NCI-H526 (cell line): Measurements from ENCODE around the gene IGSF21.
A peak's percentile ranks its signal among the peaks of the same experiment; 100 is the strongest.

Source experiments
- DNase-seq, 2 experiments: peaks; one replicate each; lab custom pipeline; 2025; lab: John Stamatoyannopoulos, UW

The IGSF21 gene

DNA sequence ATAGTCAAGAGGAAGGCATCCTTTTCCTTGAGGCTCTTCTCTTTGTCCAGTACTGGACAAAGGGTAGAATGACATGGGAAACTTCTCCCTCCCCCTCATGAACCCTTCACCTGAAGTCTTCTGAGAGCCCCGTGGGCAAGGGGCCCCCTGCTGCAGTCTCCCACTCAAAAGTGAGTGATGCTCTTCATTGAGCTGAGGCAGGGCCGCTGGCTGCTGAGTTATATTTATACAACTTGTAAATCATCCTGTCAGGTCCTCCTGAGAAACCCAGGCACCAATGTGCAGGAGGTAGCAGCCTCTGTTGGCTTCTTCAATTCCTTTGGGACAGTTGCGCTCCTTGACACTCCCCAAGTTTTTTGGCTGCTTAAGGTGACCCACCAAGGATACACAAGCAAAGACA is 150.2 kb downstream of the IGSF21 start:
- no peak for DNase-seq

DNA sequence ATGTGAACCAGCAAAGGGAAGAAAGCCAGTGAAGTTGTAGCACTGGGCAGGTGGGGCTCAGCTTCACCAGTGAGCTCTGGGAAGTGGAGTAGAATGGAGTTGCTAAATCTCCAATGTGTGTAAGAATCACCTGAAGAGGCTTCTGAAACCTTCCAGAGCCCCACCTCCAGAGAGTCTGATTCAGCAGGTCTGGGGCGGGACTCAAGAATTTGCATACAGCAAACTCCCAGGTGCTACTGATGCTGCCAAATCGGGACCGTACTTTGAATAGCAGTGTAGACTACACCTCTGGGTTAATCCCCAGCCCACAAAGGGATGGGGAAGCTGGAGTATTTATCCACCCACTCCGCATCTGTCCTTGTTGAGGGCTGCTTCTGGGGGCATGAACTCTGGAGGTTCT is 154.3 kb downstream of the IGSF21 start:
- DNase-seq = peak; percentile 73 to 88

DNA sequence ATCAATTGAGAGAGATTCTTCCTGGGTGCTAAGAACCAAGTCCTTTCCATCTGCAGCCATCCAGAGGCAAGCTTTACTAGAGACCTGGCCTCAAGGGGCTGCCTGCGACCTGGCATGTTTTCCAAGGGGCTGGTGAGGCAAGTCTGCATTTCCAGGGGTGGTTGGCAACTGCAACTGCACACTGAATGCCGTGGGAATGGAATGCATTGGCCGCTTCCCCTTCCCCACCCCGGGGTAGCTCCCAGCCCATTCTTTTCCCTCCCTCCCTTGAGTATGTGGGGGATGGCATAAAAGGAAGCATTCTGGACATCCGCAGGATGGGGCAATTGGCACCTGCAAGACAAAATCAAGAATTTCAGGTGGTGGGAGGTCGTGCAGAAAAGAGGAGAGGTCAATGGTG is 155.1 kb downstream of the IGSF21 start:
- no peak for DNase-seq

DNA sequence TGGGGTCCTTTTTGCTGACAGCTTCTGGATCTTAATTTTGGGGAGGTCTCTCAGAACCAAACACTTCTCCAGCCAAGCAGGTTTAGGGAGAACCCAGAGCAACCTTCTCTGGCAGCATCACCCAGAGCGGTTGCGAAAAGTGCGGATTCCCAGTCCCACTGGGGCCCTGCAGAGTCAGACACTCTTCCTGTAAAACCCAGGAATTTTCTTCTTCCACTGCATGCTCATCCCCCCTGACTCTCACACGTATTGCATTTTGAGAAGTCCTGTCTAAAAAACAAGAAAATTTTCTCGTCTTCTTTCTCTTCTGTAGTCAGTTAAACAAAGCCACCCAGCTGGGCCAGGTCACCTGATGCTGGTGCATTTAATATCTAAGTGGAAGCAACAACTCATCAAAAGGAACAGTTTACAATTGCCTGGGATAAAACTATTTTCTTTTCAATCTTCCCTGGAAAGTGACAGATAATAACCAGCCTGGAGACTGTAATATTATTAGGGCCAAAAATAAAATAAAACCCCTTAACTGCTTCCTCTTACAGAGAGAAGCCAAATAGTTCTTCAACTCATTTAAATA is 156.0 kb downstream of the IGSF21 start:
- no peak for DNase-seq

DNA sequence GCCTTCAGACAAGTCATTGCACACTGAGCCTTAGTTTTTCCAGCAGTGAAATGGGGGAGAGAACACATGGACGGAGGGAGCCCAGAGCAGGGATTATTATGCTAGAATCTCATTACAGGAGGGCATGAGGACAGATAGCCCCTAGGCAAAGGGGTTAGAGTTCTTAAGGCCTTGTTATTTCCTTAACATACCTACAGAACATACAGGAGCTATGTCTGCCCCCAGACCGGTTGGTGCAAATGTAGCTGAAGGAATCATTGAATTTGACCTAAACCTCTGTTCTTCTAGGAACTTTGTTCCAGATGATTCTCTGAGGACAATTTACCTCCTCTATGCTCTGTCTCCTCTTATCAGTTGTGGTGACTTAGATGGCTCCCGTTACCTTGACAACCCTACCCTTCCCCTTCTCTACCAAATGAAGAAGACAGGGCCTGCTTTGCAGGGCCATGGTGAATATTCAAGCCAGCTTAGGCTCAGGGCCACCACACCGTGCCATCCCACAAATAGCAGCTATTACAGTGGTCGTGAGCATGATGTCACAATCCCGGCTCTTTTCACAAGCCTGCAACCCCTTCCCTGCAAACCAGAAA is 156.9 kb downstream of the IGSF21 start:
- DNase-seq = no peak

DNA sequence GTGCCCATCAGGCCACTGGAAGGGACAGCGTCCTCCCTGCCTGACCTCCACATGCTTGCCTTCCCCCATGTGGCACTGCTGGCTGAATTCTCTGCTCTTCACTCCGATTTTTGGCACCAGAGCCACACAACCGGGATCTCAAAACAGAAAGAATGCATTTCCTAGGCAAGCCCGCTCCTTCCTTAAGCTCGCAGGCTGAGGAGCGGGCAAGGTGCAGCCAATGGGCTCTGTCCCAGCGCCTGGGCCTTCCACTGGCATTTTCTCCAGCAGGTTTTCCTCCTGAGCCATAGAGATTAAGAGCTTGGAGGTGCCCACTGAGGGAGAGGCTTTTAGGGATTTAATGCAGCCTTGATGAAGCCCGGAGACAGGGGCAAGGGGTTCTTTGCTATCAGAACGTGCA is 158.0 kb downstream of the IGSF21 start:
- DNase-seq = no peak

DNA sequence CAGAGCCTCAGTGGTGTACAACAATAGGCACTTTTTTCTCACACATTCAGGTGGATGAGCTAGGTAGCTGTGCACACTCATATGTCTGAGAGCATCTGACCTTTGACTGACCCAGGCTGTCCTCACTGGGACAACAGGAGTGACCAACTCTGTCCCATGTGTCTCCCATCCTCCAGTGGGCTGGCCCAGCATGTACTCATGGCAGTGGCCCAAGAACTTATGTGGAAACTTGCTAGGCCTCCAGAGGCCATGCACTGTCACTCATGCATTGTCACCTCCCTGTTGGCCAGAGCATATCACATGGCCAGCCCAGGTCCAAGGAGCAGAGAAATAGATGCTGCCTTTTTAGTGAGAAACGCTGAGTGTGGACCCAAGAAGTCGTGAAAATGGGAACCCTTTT is 158.8 kb downstream of the IGSF21 start:
- DNase-seq = no peak

DNA sequence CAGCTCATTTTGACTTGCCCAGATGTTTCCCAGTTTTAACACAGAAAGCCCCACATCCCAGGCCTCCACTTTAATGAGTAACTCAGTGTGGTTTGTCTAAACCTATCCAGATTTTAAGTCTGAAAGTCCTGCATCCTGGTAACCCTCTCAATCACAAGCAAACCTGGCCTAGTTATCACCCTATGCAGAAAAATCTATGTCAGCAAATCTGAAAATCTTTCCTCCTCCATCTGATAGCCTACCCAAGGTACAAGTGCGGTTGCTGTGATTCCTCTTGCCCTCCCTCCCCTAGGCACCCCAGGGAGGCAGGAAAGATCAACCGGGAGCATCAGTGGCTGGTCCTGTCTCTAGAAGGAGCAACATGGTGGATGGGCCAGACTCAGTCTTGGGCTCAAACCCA is 163.7 kb downstream of the IGSF21 start:
- no peak for DNase-seq

DNA sequence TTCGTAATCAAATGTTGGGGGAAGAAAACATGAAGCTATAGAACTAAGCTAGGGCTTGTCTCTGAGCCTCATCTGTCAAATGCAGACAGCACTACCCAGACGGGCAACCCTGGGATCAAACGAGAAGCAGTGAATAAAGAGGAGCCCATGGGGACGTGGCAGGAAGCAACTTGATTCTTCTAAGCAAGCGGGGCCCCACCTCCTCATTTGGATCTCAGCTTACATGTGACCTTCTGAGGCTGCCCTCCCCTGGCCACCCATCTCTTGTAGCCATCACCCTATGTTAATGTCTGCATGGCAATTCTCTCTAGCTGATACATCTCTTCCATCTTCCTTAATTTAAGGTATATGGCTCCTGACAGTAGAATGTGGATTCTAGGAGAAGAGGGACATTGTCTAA is 171.3 kb downstream of the IGSF21 start:
- DNase-seq = peak in 1 of 2 experiments; percentile 38

DNA sequence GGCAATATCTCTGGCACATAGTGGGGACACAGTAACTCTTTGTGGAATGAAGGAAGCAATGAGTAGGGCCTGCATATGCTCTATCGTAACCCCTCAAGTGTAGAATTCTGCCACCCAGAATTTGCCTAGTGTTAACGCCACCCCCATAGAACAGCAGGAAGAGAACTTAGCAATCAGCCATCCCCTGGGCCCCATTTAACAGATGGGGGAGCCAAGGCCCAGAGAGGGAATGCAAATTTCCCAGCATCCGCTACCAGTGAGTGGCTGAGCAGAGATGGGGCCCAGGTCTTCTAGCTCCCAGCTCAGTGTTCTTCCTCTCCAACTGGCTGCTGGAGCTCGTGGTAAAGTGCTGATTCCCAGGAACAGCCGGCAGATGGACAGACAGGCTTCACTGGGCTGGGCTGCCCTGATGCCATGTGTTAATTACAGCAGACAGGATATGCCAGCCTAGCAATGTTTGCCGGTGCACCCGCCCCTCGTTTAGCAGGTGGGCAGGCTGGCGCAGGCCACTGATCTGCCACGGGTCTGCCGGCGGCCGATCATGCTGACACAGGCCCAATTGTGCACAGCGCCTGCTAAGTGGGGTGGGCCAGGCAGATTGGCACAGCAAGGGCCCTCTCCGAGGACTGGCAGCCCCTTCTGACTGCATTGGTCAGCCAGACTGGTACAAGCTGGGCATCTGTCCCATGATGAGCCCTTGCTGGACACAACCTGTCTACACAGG is 171.9 kb downstream of the IGSF21 start:
- DNase-seq = peak in 1 of 2 experiments; percentile 31

DNA sequence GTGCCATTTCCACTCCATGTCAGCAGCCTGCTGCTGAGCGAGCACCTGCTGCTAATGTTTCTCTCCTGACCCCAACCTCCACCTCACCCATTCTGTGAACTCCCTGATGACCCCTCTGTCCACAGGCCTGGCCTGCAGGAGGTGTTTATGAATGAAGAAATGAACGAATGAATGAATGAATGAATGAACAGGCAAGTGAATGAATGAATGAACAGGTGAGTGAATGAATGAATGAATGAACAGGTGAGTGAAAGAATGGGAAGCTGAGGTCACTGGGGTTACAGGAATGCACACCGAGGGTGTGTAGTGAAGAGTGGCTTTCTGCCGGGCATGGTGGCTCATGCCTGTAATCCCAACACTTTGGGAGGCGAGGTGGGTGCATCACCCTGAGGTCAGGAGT is 173.4 kb downstream of the IGSF21 start:
- DNase-seq = no peak

DNA sequence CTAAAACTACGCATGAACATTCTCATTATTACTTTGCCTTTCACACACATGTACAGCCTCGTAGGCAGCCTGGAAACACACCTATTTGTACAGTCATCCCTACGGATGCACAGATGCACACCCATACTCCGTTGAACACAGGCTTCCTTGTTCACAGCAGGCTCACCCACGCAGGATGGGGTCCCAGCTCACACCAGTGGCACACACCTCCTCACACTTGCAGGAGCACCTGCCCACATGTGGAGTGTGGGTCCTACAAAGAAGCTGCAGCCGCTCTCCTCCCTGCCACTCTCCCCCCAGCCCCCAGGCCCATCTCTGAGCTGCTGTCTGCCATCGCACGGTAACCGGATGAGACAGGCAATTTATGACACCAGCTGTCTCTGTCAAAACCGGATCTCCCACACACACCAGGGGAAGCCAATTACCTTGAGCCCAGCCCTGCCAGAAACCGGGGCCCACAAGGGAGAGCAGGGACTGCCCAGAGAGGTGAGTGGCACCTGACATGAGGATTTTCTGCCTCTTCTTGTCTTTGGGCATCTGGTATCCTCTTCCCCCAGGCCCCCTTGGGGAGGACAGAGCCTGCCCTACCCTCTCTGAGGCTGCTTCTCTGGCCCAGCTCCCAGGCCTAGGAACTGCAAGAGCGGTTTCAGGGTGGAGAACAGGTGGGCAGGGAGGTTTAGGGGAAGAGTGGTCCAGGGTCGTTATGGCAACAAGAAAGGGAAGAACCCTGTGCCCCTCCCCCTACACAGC is 175.4 kb downstream of the IGSF21 start:
- DNase-seq = peak; percentile 26 to 58

DNA sequence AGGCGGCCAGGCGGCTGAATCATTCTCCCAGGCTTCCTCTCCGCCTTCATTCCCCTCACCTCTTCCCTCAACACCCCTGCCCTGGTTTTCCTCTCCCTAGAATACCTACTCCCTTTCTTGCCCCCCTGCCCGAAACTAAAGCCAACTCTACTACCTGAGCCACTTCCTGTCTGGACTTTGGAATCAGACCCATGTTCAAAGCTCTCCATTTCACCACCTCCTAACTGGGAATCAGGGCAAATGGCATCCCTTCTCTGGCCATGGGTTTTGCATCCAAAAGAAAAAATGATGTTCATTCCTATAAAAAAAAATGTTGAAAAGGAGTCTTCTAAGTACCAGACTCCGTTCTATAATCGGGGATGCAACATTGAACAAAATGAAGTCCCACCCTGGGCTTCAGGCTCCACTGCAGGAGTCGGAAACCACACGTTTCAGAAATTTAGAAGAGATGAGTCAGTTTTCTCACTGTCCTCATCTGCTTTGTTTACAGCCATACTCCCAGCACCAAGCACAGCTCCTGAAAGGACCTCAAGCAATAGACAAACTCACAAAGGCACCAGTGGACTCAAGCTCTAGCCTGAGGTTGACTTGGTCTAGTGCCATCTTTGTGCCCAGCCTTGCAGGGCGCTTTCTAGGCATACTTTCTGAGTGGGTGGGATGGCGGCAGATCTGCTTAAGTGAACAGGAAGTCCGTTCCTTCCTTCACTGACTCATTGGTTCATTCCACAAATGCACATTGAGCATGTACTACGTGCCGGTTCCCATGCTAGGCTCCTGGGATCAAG is 176.2 kb downstream of the IGSF21 start:
- no peak for DNase-seq

DNA sequence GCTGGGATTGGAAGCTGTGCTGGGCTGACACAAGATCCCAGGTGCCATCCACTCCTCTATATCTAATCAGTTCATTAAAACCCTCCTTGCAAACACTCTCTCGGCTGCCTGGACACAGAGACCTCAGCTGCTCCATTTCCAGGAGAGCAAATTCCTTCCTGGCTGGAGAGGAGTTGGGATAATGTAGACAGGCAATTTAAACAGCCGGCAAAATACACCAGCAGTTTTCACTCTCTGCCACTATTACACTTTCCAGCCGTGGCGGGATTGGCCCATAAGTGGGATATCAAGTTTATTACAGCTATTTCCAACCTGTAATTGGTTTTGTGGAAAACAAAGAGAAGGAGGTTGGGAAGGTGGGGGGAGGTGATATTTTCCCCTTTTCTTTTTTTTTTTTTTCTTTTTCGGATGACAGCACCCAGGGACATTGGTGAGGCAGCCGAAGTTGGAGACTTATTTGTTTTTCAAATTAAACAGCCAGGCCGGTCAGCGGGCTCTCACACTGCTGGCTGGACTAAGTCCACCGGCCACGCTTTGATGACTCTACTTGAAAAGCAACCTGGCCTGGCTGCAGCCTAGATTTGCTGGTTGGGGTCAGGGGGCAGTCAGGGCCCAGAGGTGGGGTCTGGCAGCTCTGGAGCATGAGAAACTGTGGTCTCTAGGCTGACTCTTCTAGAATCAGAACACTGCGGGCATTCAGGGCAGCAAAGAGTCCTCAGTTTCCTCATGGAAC is 177.4 kb downstream of the IGSF21 start:
- DNase-seq = peak; percentile 26 to 77

DNA sequence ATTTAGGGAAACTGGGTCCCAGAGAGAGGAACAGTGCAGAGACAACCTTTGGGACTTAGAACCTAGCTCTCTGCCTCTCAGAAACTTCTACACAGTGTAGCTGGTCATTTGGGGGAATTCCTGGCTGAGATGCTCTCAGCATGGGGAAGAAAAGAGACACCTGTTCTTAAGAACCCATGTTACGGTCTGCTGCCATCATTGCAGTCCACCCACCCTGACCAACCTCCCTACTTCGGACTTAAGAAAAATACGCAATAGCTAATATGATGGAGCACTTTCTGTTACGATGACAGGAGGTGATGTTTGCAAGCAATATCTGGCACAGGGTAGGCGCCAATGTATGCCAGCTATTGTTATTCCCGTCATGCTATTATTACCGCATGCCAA is 177.9 kb downstream of the IGSF21 start:
- no peak for DNase-seq

DNA sequence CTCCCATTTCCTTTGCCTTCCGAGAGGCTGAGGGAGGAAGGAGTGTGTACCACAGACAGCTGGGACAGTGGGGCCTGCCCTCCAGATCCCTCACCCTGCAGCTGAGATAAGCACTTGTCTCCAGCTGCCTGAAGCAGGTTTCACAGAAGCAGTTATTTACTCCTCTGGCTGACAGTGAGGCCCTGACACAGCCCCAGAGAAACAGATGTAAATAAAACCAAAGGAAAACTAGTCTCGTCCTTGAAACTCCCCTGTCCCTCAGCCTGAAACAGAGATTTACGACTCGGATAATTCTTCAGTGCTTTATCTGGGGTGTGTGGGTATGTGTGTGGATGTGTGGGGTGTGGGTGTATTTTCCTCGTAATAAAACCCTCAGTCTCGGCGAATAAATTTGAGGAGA is 181.1 kb downstream of the IGSF21 start:
- peak in 1 of 2 experiments; percentile 28 for DNase-seq

DNA sequence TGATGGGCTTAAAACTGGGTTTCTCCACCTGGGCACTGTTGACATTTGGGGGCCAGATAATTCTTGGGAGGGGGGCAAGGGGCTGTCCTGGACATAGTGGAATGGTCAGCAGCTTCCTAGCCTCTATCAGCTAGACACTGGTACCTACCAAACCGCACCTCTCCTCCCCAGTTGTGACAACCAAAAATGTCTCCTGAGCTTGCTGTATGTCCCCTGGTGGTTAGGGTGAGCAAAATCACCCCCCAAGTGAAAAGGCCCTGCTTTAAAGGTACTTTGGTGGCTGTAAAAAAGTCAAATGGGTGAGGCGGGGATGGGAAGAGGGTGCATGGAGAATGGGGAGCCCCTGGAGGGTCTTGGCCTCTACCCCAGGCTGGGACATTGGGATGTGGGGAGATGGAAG is 182.0 kb downstream of the IGSF21 start:
- DNase-seq = no peak

DNA sequence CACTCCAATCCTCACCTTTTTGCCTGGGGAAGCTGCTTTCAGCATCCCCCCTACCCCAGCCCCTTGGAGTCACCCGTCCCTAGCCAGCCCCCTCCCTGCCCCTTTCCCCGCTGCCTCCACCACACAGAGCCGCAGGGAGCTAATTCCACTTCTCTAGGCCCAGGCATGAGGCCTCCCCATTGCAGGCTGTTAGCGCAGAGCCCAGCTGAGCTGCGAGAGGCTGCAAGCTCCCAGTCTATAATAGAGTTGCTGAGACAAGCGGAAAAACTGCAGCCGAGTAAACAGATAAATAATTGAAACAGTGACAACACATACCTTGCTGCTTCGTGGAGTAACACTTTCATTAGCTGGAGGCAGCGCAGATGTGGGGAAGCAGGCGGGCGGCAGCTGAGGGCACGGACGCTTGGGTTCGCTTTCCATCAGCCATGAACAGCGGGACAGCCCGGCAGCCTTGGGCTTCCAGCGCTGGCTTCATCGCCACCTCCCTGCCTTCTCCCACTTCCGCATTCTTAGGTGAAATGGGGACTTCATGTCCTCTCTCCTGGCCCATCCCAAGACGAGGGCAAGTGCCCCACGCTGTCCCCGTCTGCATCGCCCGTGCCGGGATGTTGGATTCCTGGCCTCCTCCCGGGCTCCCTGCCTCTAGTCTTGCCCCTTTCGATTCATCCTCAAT is 183.3 kb downstream of the IGSF21 start:
- no peak for DNase-seq

DNA sequence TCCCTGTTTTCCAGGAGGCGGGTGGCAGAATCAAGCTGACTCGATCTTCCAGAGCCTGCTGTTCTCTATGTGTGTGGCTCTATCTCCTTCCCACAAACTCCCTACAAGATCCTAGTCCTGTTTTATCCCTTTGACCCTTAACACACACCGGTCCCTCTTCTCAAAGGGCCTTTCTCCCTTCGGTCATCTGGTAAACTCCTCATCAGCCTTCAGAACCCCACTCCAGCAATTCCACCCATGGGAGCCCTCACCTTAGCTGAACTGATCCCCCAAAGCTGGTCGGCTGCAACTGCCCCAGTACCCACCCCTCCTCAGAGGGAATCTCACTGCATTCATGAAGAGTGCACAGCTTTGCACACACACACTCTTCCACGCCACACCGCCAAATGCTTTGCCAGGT is 184.9 kb downstream of the IGSF21 start:
- DNase-seq = no peak

DNA sequence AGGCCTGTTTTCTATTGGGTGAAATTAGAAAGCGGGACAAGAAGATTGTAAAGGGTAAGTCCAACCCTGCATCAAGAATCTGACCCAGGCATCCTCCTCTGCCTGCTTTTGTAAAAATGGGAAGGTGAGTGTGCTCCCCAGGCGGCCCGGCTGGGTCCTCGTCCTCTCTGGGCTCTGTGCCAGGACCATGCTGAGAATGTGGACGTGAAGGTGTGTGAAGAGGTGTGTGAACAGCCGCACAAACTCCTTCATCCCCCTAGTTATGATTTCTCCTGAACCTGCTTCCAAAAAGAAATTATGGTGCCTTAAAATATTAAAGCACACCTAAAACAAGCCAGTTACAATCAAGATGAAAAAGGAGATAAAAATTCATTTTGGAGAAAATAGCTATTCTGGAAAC is 185.7 kb downstream of the IGSF21 start:
- no peak for DNase-seq
